ENCODE measurements around the gene NBR1. TPM values are rescaled to one million over a fixed set of nuclear protein-coding genes. Genes with fewer than 3 reads are reported as not detected.
A peak's percentile ranks its signal among the peaks of the same experiment; 100 is the strongest.
"Not testable (repeated sequence)": the region's sequence is repeated elsewhere in the genome, so short reads cannot be mapped to it uniquely, and the experiment has no call there.

NBR1 gene
- total and polyA plus RNA-seq, 4 donors = 52.3 to 99.1 (median 74.5) TPM

DNA sequence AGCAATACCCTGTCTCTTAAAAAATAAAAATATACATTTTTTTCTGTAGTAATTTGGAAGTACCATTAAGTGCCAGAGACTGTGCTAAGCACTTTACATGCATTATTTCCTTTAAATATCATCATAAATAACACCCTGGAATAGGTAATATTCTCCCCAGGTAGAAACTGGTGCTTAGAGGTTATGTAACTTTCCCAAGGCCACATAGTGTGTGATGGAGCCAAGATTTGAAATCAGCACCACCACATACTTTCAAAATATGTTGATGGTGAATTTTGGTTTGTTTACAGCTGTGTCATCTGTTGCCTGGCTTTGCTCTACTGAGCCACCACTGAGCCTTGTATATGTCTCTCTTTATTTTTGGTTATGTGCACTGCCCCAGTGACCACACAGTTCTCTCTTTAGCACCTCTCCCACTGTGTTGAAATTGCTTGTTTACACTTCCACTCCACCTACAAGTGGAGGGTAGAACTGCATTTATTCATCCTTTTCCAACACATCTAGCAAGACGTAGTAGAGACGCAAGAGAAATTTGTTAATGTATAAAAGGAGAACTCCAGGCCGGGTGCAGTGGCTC is 19.0 kb upstream of the NBR1 start:
- Histone ChIP-seq H3K4me1 (ENCODE audit: control insufficient read depth in 1 of 2, insufficient read depth in 2 of 2, low read length in 2 of 2) (no peaks in the 10 kb centered on the region), H3K27me3 (ENCODE audit: control insufficient read depth in 1 of 2, insufficient read depth in 2 of 2, low read length in 1 of 2) (no peaks in the 10 kb centered on the region), H3K9me3 (ENCODE audit: control insufficient read depth, low read length) (no peaks in the 10 kb centered on the region), H3K36me3 (ENCODE audit: control insufficient read depth in 1 of 2, insufficient read depth in 2 of 2, low read length in 1 of 2) (no peaks in the 10 kb centered on the region), H3K4me3 (ENCODE audit: low read length in 2 of 2) (no peak overlapping the region), H3K27ac (ENCODE audit: low read depth in 1 of 2, low read length in 2 of 2) (no peak overlapping the region)
- 95% methylated on average over 3 of the region's 3 CpGs for WGBS, 2 donors
- DNase-seq (no peak), ATAC-seq (ENCODE audit: low FRiP score) (no peak)
- intact Hi-C loops (cut with DNase I) = no loop called here

DNA sequence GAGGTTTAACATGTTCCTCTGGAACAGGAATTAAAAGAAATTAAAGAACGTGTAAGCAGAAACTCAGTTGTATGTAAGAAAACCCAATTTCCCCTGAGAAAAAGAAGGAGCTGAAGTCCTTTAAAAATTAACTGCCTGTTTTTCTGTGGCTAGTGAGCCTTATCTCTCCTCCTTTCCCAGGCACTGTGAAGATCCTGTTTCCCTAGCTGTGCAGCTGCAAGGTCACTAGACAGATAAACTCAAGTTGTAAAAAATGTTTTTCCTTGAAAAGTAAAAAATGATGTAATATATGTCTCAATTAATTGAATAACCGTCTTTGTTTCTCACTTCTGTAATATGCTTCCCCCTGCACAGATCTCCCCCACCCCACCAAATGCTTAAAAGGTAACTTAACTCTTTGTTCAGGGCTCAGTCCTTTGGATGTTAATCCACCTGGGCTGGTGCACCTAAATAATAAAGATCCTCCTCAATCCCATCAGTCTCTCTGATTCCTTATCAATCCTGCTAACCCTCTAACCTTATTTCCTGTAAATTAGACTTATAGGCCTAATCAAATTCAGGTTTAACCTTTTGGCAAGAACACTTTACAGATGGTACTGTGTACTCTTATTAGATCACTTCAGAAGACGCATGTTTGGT is 17.7 kb upstream of the NBR1 start:
- H3K27me3 ChIP-seq (ENCODE audit: control insufficient read depth in 1 of 2, insufficient read depth in 2 of 2, low read length in 1 of 2); H3K9me3 ChIP-seq (ENCODE audit: control insufficient read depth, low read length); DNase-seq; H3K4me1 ChIP-seq (ENCODE audit: control insufficient read depth in 1 of 2, insufficient read depth in 2 of 2, low read length in 2 of 2); intact Hi-C loops (cut with DNase I); H3K27ac ChIP-seq (ENCODE audit: low read depth in 1 of 2, low read length in 2 of 2); H3K4me3 ChIP-seq (ENCODE audit: low read length in 2 of 2); H3K36me3 ChIP-seq (ENCODE audit: control insufficient read depth in 1 of 2, insufficient read depth in 2 of 2, low read length in 1 of 2); ATAC-seq (ENCODE audit: low FRiP score): not testable (repeated sequence)
- WGBS, 2 donors = 85 to 93% methylated on average over 3 of the region's 3 CpGs

DNA sequence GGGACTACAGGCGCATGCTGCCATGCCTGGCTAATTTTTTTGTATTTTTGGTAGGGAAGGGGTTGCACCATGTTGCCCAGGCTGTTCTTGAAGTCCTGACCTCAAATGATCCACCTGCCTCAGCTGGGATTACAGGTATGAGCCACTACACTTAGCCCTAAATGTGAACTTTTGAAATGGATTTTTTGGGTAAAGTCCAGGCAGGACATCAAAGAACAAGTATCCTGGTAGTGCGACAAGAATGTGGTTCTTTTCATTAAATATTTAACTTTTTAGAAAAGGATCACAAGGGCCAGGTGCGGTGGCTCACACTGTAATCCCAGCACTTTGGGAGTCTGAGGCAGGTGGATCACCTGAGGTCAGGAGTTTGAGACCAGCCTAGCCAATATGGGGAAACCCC is 15.3 kb upstream of the NBR1 start:
- ATAC-seq (ENCODE audit: low FRiP score) = no peak
- Histone ChIP-seq H3K27me3 (ENCODE audit: control insufficient read depth in 1 of 2, insufficient read depth in 2 of 2, low read length in 1 of 2) (no peaks in the 10 kb centered on the region), H3K27ac (ENCODE audit: low read depth in 1 of 2, low read length in 2 of 2) (no peak overlapping the region), H3K36me3 (ENCODE audit: control insufficient read depth in 1 of 2, insufficient read depth in 2 of 2, low read length in 1 of 2) (no peaks in the 10 kb centered on the region), H3K4me1 (ENCODE audit: control insufficient read depth in 1 of 2, insufficient read depth in 2 of 2, low read length in 2 of 2) (no peaks in the 10 kb centered on the region), H3K4me3 (ENCODE audit: low read length in 2 of 2) (no peak overlapping the region), H3K9me3 (ENCODE audit: control insufficient read depth, low read length) (no peaks in the 10 kb centered on the region)
- intact Hi-C loops (cut with DNase I) = no loop called here
- DNase-seq = no peak
- 95 to 96% methylated on average over 3 of the region's 3 CpGs for WGBS, 2 donors

DNA sequence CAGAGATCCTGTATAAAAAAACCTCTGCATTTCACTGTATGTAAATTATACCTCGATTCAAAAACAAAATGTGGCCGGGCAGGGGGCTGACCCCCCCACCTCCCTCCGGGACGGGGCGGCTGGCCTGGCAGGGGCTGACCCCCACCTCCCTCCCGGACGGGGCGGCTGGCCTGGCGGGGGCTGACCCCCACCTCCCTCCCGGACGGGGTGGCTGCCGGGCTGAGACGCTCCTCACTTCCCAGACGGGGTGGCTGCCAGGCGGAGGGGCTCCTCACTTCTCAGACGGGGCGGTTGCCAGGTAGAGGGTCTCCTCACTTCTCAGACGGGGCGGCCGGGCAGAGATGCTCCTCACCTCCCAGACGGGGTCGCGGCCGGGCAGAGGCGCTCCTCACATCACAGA is 11.8 kb upstream of the NBR1 start:
- ATAC-seq (ENCODE audit: low FRiP score); H3K27me3 ChIP-seq (ENCODE audit: control insufficient read depth in 1 of 2, insufficient read depth in 2 of 2, low read length in 1 of 2); H3K9me3 ChIP-seq (ENCODE audit: control insufficient read depth, low read length); intact Hi-C loops (cut with DNase I); H3K36me3 ChIP-seq (ENCODE audit: control insufficient read depth in 1 of 2, insufficient read depth in 2 of 2, low read length in 1 of 2); DNase-seq; H3K27ac ChIP-seq (ENCODE audit: low read depth in 1 of 2, low read length in 2 of 2); H3K4me3 ChIP-seq (ENCODE audit: low read length in 2 of 2); H3K4me1 ChIP-seq (ENCODE audit: control insufficient read depth in 1 of 2, insufficient read depth in 2 of 2, low read length in 2 of 2): not testable (repeated sequence)
- WGBS, 2 donors = 80 to 85% methylated on average over 16 to 25 of the region's 25 CpGs

DNA sequence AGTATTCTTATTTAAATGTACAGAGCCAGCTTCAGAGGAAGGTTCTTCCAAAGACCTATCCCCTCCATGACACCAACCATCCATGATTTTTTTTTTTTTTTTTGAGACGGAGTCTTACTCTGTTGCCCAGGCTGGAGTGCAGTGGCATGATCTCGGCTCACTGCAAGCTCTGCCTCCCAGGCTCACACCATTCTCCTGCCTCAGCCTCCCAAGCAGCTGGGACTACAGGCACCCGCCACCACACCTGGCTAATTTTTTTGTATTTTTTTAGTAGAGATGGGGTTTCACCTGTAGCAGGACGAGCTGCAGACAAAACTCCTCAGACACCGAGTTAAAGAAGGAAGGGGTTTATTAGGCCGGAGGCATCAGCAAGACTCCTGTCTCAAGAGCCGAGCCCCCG is 11.1 kb upstream of the NBR1 start:
- H3K9me3 ChIP-seq (ENCODE audit: control insufficient read depth, low read length); intact Hi-C loops (cut with DNase I); ATAC-seq (ENCODE audit: low FRiP score); H3K36me3 ChIP-seq (ENCODE audit: control insufficient read depth in 1 of 2, insufficient read depth in 2 of 2, low read length in 1 of 2); H3K27me3 ChIP-seq (ENCODE audit: control insufficient read depth in 1 of 2, insufficient read depth in 2 of 2, low read length in 1 of 2); DNase-seq; H3K4me3 ChIP-seq (ENCODE audit: low read length in 2 of 2); H3K27ac ChIP-seq (ENCODE audit: low read depth in 1 of 2, low read length in 2 of 2); H3K4me1 ChIP-seq (ENCODE audit: control insufficient read depth in 1 of 2, insufficient read depth in 2 of 2, low read length in 2 of 2): not testable (repeated sequence)
- WGBS, 2 donors = 93 to 95% methylated on average over 8 of the region's 8 CpGs

DNA sequence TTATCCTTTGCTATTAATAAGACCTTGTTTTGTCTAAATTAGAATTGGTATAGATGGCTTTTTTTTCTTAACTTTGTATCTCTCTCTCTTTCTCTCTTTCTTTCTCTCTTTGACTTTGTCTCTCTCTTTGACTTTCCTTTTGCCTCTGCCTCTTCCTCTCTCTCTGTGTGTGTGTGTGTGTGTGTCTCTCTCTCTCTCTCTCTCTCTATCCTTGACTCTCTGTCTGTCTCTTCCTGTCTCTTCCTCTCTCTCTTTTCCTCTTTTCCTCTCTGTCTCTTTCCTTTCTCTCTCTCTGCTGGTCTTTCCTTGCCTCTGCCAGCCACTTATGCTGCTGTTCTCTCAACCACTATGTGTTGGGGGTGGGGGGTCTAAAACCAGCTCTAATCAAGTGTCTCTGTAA is 5.0 kb upstream of the NBR1 start:
- H3K4me3 ChIP-seq (ENCODE audit: low read length in 2 of 2); H3K36me3 ChIP-seq (ENCODE audit: control insufficient read depth in 1 of 2, insufficient read depth in 2 of 2, low read length in 1 of 2); intact Hi-C loops (cut with DNase I); H3K27ac ChIP-seq (ENCODE audit: low read depth in 1 of 2, low read length in 2 of 2); ATAC-seq (ENCODE audit: low FRiP score); H3K27me3 ChIP-seq (ENCODE audit: control insufficient read depth in 1 of 2, insufficient read depth in 2 of 2, low read length in 1 of 2); H3K9me3 ChIP-seq (ENCODE audit: control insufficient read depth, low read length); DNase-seq; H3K4me1 ChIP-seq (ENCODE audit: control insufficient read depth in 1 of 2, insufficient read depth in 2 of 2, low read length in 2 of 2): not testable (repeated sequence)

DNA sequence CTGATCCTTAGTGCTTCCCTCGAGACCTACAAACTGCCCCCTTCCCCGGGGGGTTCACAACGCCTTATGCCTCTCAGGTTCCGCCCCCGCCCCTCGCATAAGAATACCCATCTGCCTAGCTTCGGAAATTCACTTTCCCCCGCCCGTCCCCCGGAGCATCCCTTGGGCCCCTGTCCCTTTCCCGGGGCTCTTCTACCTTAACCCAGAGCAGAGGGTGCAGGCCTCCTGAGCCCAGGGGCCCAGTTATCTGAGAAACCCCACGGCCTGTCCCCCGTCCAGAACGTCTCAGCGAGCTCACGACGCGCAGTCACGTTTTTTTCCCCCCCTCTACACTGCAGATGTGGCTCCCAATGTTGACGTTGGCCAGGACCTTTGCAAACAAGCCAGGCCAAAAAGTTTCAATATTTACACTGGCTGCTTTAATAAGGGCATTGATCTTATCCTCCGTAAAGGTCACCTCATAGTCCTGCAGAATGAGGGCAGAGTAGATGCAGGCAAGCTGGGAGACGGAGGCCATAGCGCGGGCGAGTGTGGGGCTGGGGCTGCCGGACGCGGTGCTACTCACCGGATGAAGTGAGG is 1.4 kb upstream of the NBR1 start:
- Histone ChIP-seq H3K4me1 (ENCODE audit: control insufficient read depth in 1 of 2, insufficient read depth in 2 of 2, low read length in 2 of 2) (no peaks in the 10 kb centered on the region), H3K4me3 (ENCODE audit: low read length in 2 of 2) (peak overlapping the region; percentile 46 to 49), H3K36me3 (ENCODE audit: control insufficient read depth in 1 of 2, insufficient read depth in 2 of 2, low read length in 1 of 2) (no peaks in the 10 kb centered on the region), H3K9me3 (ENCODE audit: control insufficient read depth, low read length) (no peaks in the 10 kb centered on the region), H3K27ac (ENCODE audit: low read depth in 1 of 2, low read length in 2 of 2) (peak overlapping the region in 1 of 2 donors; percentile 97), H3K27me3 (ENCODE audit: control insufficient read depth in 1 of 2, insufficient read depth in 2 of 2, low read length in 1 of 2) (no peaks in the 10 kb centered on the region)
- peak; percentile 78 for ATAC-seq (ENCODE audit: low FRiP score)
- DNase-seq = peak; percentile 52 to 76
- WGBS, 2 donors = 1 to 2% methylated on average over 29 of the region's 29 CpGs
- intact Hi-C loops (cut with DNase I) = loop anchor here (2.0 to 10.0 kb wide), 7 partner anchors 42 to 185 kb away; partner anchors contain the start of genes BRCA1 (in 2 of the 2) and VAT1 (in 2 of the 2)

DNA sequence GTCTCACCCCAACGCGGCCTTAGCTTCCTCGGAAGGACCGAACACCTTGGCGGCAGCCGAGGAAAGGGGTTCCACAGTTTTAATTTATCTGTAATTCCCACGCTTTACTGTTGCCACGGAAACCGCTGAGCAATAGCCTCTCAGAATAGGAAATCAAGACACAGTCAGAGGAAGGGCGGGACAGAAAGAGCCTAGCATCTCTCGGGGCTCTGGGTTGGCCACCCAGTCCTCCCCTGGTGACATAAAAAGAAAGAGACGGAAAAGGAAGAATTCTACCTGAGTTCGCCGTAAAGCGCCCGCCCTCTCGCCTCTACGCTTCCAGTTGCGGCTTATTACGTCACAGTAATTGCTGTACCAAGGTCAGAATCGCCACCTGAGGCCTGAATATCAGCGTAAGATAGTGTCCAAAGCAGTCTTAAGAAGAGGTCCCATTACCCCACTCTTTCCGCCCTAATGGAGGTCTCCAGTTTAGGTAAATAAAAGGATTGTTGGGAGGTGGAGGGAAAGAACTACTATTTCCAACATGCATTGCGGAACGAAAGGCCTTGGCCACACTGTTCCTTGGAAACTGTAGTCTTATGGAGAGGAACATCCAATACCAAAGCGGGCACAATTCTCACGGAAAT is 761 bp upstream of the NBR1 start:
- peak; percentile 96 for ATAC-seq (ENCODE audit: low FRiP score)
- Histone ChIP-seq H3K36me3 (ENCODE audit: control insufficient read depth in 1 of 2, insufficient read depth in 2 of 2, low read length in 1 of 2) (no peaks in the 10 kb centered on the region), H3K27ac (ENCODE audit: low read depth in 1 of 2, low read length in 2 of 2) (peak overlapping the region; percentile 96 to 97), H3K4me1 (ENCODE audit: control insufficient read depth in 1 of 2, insufficient read depth in 2 of 2, low read length in 2 of 2) (no peaks in the 10 kb centered on the region), H3K9me3 (ENCODE audit: control insufficient read depth, low read length) (no peaks in the 10 kb centered on the region), H3K27me3 (ENCODE audit: control insufficient read depth in 1 of 2, insufficient read depth in 2 of 2, low read length in 1 of 2) (no peaks in the 10 kb centered on the region), H3K4me3 (ENCODE audit: low read length in 2 of 2) (peak overlapping the region; percentile 79 to 85)
- WGBS, 2 donors = 0 to 1% methylated on average over 27 of the region's 27 CpGs
- intact Hi-C loops (cut with DNase I) = loop anchor here (2.0 to 10.0 kb wide), 7 partner anchors 43 to 185 kb away; partner anchors contain the start of genes BRCA1 (in 2 of the 2) and VAT1 (in 2 of the 2)
- DNase-seq = peak; percentile 92 to 94
